ENCODE measurements around the gene PC.

Gene PC

DNA sequence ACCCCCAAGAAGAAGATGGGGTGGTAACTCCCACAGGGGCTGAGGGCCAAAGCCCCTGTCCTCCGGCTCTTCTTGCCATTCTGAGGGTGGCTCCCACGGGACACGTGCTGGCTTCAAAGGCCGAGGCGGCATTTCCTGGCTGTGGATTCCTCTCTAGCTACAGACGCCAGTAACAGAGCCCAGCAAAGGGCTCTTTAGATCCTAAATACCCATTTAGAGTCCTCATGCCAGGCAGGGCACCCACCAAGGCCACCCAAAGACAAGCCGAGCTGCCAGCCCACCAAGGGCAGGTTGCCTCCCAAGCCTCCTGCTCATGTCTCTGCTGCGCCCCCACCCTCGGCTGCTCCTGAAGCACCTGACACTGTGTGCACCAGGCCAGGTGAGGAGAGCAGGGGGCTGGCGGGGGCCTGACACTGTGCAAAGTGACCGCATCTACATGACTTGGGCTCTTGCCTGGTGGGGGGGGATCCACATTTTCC lies 95.6 kb downstream of the PC start:
- no peak overlapping the region for H3K27ac ChIP-seq
- TF ChIP-seq, protein P1, sequence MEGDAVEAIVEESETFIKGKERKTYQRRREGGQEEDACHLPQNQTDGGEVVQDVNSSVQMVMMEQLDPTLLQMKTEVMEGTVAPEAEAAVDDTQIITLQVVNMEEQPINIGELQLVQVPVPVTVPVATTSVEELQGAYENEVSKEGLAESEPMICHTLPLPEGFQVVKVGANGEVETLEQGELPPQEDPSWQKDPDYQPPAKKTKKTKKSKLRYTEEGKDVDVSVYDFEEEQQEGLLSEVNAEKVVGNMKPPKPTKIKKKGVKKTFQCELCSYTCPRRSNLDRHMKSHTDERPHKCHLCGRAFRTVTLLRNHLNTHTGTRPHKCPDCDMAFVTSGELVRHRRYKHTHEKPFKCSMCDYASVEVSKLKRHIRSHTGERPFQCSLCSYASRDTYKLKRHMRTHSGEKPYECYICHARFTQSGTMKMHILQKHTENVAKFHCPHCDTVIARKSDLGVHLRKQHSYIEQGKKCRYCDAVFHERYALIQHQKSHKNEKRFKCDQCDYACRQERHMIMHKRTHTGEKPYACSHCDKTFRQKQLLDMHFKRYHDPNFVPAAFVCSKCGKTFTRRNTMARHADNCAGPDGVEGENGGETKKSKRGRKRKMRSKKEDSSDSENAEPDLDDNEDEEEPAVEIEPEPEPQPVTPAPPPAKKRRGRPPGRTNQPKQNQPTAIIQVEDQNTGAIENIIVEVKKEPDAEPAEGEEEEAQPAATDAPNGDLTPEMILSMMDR (conservative IDR thresholded peaks at IDR 0.05), result no peak

DNA sequence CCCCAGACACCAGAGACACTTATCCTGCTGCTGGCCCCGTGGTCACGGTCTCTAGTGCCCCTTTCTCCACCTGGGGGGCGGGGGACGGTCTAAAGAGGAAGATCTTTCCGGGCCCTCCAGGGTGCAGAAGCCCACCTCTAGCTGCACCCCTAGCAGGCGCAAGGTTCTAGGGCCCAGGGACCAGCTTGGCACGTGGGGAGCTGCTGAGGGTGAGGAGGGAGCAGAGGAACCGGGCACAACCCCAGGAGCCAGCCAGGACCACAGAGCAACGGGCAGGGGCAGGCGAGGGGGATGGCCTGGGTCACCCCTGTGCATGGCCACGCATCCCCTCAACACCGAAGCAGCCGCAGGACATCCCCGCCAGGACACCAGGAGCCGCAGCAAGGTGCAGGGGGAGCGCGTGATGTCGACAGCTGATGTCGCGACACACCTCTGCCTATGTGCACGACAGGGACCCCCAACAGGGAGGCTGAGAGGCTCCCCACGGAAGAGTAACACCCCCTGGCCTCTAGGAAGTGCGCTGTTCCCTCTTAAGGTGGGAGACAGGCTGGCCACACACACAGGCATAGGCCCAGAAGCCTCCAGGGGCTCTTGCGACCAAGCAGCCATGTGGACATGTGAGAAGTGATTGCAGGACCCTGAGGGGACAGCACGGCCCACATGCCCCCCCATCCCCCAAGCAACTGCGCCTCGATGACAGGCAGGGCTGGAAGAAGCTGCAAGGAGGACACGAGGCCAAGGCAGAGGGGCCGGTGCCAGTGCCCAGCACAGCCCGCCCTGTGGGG lies 96.2 kb downstream of the PC start:
- TF ChIP-seq, protein P1 (conservative IDR thresholded peaks at IDR 0.05), result no peak
- H3K27ac ChIP-seq, result no peak overlapping the region

DNA sequence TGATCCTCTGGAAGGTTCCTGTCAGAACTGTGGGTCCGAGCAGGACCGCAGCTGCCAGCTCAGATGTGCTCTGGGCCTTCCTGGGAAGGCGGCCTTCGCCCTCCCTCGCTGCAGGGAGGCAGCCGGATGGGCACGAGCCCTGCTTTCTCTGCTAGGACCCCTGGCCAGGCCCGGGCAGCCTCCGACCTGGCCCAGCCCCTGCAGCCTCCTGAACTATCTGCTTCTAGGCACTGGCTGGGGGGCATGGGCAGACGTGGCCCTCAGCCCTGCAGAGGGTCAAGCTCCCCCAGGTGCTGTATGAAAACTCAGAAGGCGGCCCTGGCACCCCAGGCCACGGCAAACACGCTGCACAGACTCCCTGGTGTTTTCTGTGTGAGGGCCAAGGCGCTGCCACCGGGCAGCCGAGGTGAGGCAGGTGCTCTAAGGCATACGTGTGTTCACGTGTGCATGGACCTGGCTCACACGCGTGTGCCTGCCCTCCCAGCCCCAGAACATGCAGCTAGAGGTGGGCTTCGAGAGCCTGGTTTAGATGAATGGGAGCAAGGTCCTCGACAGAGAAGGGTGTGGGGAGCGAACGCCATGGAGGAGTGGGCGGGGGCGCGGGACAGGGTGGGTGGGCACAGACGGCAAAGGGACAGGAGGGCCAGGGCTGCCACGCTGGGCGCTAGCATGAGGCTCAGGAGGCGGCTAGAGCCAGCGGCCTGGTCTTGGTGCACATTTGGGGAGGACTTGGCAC lies 97.0 kb downstream of the PC start:
- TF ChIP-seq, protein P1 (conservative IDR thresholded peaks at IDR 0.05), result no peak
- no peak overlapping the region for H3K27ac ChIP-seq

DNA sequence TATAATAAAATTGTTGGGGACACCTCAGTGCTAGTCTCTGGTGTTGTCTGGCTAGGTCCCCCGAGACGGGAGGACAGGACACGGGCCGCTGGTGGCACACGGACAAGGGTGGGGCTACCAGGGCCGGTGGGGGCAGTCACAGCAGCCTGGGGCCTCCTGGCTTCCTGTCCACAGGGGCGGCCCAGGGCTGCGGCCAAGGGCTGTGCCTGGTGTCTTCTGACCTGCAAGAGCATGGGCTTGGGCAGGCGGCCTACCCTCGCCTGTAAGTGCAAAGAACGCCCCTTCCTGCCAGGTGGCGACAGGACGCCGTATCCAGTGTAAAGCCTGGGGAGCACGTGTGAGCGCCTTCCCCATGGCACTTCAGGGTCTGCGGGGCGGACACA lies 97.7 kb downstream of the PC start:
- TF ChIP-seq, protein P1 (conservative IDR thresholded peaks at IDR 0.05), result 0 out of 2 replicates have a peak, but pooled peaks have one; percentile 12
- no peak overlapping the region for H3K27ac ChIP-seq

DNA sequence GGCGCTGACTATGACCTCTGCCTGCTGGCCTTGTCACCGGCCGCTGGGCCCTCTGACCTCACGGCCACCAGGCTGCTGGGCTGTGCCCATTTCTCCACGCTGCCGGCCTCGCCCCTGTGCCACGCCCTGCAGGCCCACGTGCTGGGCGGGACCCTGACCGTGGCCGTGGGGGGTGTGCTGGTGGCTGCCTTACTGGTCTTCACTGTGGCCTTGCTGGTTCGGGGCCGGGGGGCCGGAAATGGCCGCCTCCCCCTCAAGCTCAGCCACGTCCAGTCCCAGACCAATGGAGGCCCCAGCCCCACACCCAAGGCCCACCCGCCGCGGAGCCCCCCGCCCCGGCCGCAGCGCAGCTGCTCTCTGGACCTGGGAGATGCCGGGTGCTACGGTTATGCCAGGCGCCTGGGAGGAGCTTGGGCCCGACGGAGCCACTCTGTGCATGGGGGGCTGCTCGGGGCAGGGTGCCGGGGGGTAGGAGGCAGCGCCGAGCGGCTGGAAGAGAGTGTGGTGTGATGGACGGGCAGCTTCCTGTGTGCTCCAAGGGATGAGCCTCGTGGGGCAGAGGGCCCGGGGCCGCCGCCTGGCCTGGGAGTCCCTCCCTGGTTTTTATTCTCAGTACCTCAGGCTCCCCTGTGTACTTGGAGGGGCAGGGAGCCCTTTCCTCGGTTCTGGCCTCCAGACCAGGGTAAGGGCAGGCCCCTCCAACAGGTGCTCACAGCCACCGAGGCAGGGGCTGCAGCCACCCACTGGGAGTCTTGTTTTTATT lies 98.3 kb downstream of the PC start:
- TF ChIP-seq, protein P1 (conservative IDR thresholded peaks at IDR 0.05), result no peak
- H3K27ac ChIP-seq, result no peak overlapping the region

DNA sequence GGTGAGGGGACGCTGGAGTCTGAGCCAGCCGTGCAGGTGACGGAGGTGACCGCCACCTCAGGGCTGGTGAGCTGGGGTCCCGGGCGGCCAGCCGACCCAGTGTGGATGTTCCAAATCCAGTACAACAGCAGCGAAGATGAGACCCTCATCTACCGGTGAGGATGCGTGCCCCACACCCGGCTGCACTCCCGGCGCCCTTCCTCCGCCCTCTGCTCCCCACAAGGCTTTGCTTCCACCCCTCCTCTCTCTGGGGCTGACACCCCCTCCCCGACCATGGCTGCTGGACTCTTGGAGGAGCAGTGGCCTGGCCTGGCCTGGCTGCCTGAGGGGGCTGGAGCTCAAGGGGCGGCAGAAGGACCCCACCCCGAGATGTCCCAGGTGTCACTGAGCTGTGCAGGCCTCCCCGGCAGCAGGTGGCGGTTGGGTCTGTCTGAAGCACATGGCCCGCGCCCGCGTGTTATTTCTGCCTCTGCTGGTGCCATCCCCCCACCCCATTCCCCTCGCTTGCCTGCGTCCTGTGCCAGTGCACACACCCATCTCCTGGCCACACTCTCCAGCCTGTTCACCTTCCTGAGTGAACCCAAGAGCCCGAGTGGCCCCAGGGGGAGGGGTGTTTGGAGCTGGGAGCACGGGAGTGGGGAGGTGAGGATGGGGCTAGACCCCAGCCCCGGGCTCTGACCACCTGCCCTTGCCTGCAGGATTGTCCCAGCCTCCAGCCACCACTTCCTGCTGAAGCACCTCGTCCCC lies 99.1 kb downstream of the PC start:
- TF ChIP-seq, protein P1 (conservative IDR thresholded peaks at IDR 0.05), result no peak
- no peak overlapping the region for H3K27ac ChIP-seq

All from VCaP (cell line).